ENCODE measurements around the gene IGF2. TPM values are rescaled to one million over a fixed set of nuclear protein-coding genes. Genes with fewer than 3 reads are reported as not detected.
A peak's percentile ranks its signal among the peaks of the same experiment; 100 is the strongest.

The IGF2 gene
- total RNA-seq, 2 donors from 2014 or later, result 0.21 to 0.77 TPM

- no peak for ATAC-seq
- peaks cover 17% of the 10 kb centered on the region for H3K4me1 Mint-ChIP-seq
- no peaks in the 10 kb centered on the region for H3K36me3 Mint-ChIP-seq (ENCODE audit: low read depth)
Observed at GRCh38 chr11:2094354-2095197, 44.6 kb downstream of the IGF2 start.

GRCh38 chr11:2093575-2094353, 45.4 kb downstream of the IGF2 start:
- no peak overlapping the region for H3K27ac Mint-ChIP-seq
- no peaks in the 10 kb centered on the region for H3K9me3 ChIP-seq (ENCODE audit: control insufficient read depth, low read length, poor library complexity, severe bottlenecking)
- DNase-seq (peak in 2 of 3 donors; percentile 3), ATAC-seq (no peak)
- H3K4me1 Mint-ChIP-seq, result peaks cover 17% of the 10 kb centered on the region
- H3K4me3 Mint-ChIP-seq, result peak overlapping the region; percentile 82
- peaks cover 10% of the 10 kb centered on the region for H3K27me3 Mint-ChIP-seq
- H3K36me3 Mint-ChIP-seq (ENCODE audit: low read depth), result no peaks in the 10 kb centered on the region

More at GRCh38 chr11:2094354-2095197, 44.6 kb downstream of the IGF2 start:
- H3K27me3 Mint-ChIP-seq, result peaks cover 10% of the 10 kb centered on the region
- no peak overlapping the region for H3K4me3 Mint-ChIP-seq
- peak in 1 of 3 donors; percentile 4 for DNase-seq
- H3K27ac Mint-ChIP-seq, result no peak overlapping the region
- H3K9me3 ChIP-seq (ENCODE audit: control insufficient read depth, low read length, poor library complexity, severe bottlenecking), result no peaks in the 10 kb centered on the region

GRCh38 chr11:2092956-2093412, 46.2 kb downstream of the IGF2 start:
- Mint-ChIP-seq H3K27me3 (peaks cover 10% of the 10 kb centered on the region), H3K4me1 (peaks cover 17% of the 10 kb centered on the region), H3K27ac (peak overlapping the region; percentile 62), H3K4me3 (peak overlapping the region; percentile 82), H3K36me3 (ENCODE audit: low read depth) (no peaks in the 10 kb centered on the region)
- DNase-seq, result peak; percentile 42 to 72 (median 63)
- H3K9me3 ChIP-seq (ENCODE audit: control insufficient read depth, low read length, poor library complexity, severe bottlenecking), result no peaks in the 10 kb centered on the region
- peak; percentile 91 for ATAC-seq

- Mint-ChIP-seq H3K4me1 (peaks cover 17% of the 10 kb centered on the region), H3K27me3 (peaks cover 10% of the 10 kb centered on the region), H3K4me3 (no peak overlapping the region), H3K27ac (peak overlapping the region; percentile 62), H3K36me3 (ENCODE audit: low read depth) (no peaks in the 10 kb centered on the region)
- no peak for ATAC-seq
- peak in 2 of 3 donors; percentile 3 to 7 for DNase-seq
- no peaks in the 10 kb centered on the region for H3K9me3 ChIP-seq (ENCODE audit: control insufficient read depth, low read length, poor library complexity, severe bottlenecking)
Observed at GRCh38 chr11:2092464-2092910, 46.7 kb downstream of the IGF2 start.

GRCh38 chr11:2091786-2092463, 47.3 kb downstream of the IGF2 start:
- Mint-ChIP-seq H3K4me1 (peaks cover 17% of the 10 kb centered on the region), H3K27ac (peak overlapping the region; percentile 63), H3K4me3 (no peak overlapping the region), H3K36me3 (ENCODE audit: low read depth) (no peaks in the 10 kb centered on the region), H3K27me3 (peaks cover 10% of the 10 kb centered on the region)
- ATAC-seq (no peak), DNase-seq (peak in 1 of 3 donors; percentile 5)
- H3K9me3 ChIP-seq (ENCODE audit: control insufficient read depth, low read length, poor library complexity, severe bottlenecking), result no peaks in the 10 kb centered on the region

GRCh38 chr11:2091112-2091746, 48.0 kb downstream of the IGF2 start:
- no peak overlapping the region for H3K4me3 Mint-ChIP-seq
- ATAC-seq (no peak), DNase-seq (peak in 1 of 3 donors; percentile 3)
- no peaks in the 10 kb centered on the region for H3K36me3 Mint-ChIP-seq (ENCODE audit: low read depth)
- H3K27me3 Mint-ChIP-seq, result peaks cover 10% of the 10 kb centered on the region
- H3K27ac Mint-ChIP-seq, result peak overlapping the region; percentile 63
- peaks cover 16% of the 10 kb centered on the region for H3K4me1 Mint-ChIP-seq
- no peaks in the 10 kb centered on the region for H3K9me3 ChIP-seq (ENCODE audit: control insufficient read depth, low read length, poor library complexity, severe bottlenecking)

- Mint-ChIP-seq H3K4me1 (peaks cover 16% of the 10 kb centered on the region), H3K36me3 (ENCODE audit: low read depth) (no peaks in the 10 kb centered on the region), H3K27ac (no peak overlapping the region), H3K4me3 (no peak overlapping the region), H3K27me3 (peaks cover 10% of the 10 kb centered on the region)
- ATAC-seq, result no peak
- peak in 1 of 3 donors; percentile 5 for DNase-seq
- no peaks in the 10 kb centered on the region for H3K9me3 ChIP-seq (ENCODE audit: control insufficient read depth, low read length, poor library complexity, severe bottlenecking)
Observed at GRCh38 chr11:2090172-2091111, 48.7 kb downstream of the IGF2 start.

- Mint-ChIP-seq H3K4me3 (no peak overlapping the region), H3K27ac (no peak overlapping the region), H3K36me3 (ENCODE audit: low read depth) (no peaks in the 10 kb centered on the region), H3K27me3 (peaks cover 10% of the 10 kb centered on the region), H3K4me1 (peaks cover 16% of the 10 kb centered on the region)
- DNase-seq, result peak in 2 of 3 donors; percentile 4 to 11
- ATAC-seq, result peak; percentile 71
- no peaks in the 10 kb centered on the region for H3K9me3 ChIP-seq (ENCODE audit: control insufficient read depth, low read length, poor library complexity, severe bottlenecking)
Observed at GRCh38 chr11:2089536-2090165, 49.5 kb downstream of the IGF2 start.

- ATAC-seq (no peak), DNase-seq (peak in 1 of 3 donors; percentile 2)
- no peaks in the 10 kb centered on the region for H3K9me3 ChIP-seq (ENCODE audit: control insufficient read depth, low read length, poor library complexity, severe bottlenecking)
- Mint-ChIP-seq H3K27ac (no peak overlapping the region), H3K4me1 (peaks cover 15% of the 10 kb centered on the region), H3K27me3 (peaks cover 10% of the 10 kb centered on the region), H3K4me3 (no peak overlapping the region), H3K36me3 (ENCODE audit: low read depth) (no peaks in the 10 kb centered on the region)
Observed at GRCh38 chr11:2088746-2089535, 50.2 kb downstream of the IGF2 start.

- ATAC-seq (no peak), DNase-seq (no peak)
- Mint-ChIP-seq H3K4me3 (no peak overlapping the region), H3K36me3 (ENCODE audit: low read depth) (no peaks in the 10 kb centered on the region), H3K27ac (no peak overlapping the region), H3K4me1 (peaks cover 9% of the 10 kb centered on the region), H3K27me3 (peaks cover 7% of the 10 kb centered on the region)
- H3K9me3 ChIP-seq (ENCODE audit: control insufficient read depth, low read length, poor library complexity, severe bottlenecking), result no peaks in the 10 kb centered on the region
Observed at GRCh38 chr11:2088284-2088683, 50.9 kb downstream of the IGF2 start.
